GM19193 (cell line): ENCODE results near the gene CYP19A1.

ENCODE experiments used
- POLR2A ChIP-seq: IDR thresholded peaks from 4 replicates; pipeline ENCODE4 v1.6.1; 2011; ENCODE audit not compliant: insufficient read depth, insufficient read length; ENCODE audit errors: extremely low read depth

The CYP19A1 gene

DNA sequence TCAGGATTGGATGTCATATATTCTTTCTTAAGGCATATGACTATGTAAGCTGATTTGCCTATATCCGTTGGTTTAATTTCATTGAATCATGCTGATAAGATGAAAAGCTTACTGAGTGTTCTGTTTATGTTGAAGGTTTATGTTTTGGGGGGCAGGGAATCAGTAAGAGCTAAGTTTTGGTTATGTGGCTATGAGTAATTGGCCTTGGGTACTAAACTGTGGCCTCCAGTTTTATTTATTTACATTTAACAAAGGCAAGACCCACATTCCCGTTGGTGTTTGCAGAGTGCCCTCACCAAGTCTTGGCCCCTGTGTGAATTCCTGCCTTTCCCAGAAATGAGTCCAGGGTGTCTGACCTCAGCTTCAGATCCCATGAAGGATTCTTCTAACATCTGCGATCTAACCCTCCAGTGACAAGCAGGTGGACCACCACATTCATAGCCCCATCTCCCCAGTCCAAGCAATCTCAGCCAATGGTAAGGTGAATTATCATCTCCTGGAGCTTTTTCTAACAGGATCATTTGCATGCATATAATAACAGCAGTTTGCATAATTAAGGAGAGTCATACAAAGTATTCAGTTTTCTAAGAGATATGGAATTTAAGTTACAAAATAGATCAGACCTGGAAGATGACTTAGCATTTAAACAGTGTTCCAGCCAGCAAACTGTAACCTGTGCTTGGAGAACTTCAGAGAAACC, 30.5 kb upstream of the CYP19A1 start:
- no peak for TF ChIP-seq POLR2A

DNA sequence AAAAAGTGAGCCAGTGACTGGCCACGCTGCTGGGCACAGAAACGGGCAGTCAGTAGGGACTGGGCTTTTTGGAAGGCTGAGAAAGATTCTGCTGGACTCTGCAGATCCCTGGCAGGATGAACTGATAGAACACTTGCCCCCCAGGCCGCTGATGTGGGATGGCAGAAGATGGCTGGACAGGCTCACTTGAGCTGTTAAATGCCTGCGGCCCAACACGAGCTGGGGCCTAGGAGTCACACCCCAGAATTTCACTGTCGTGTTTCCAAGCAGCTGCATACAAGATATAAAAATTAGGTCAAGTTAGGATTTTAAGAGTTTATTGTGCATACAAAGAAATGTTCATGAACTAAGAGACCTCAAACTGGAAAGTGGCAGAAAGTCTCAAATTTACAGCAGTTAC, 29.9 kb upstream of the CYP19A1 start:
- TF ChIP-seq POLR2A, result no peak

DNA sequence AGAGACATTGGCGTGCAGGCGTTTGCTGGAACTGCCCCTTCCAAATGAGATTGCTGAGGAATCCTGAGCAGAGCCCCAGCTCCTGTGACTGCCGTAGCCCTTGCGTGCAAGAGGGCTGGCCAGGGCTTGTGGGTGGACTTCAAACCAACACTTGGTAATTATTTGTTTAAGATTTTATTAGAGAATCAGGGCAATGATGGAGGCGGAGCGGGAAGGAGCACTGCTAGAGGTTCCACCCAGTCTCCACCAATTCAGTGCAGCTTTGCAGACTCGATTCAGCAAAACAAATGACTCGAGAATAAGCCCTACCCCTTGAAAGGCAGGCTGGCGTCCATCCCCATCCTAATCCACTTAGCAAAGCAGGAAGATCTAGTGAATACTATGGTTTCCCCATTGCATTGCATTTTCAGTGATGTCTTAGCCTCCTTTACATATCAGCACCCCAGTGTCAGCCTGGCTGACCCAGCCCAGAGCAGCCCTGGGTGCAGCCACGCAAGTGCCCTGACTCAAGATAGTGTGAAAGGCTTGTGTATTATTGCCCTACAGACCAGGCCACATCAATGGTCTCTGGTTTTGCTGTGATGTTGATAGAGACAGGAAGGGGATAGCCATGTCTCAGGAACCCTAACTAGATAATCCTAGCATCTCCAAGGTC, 29.1 kb upstream of the CYP19A1 start:
- no peak for TF ChIP-seq POLR2A

DNA sequence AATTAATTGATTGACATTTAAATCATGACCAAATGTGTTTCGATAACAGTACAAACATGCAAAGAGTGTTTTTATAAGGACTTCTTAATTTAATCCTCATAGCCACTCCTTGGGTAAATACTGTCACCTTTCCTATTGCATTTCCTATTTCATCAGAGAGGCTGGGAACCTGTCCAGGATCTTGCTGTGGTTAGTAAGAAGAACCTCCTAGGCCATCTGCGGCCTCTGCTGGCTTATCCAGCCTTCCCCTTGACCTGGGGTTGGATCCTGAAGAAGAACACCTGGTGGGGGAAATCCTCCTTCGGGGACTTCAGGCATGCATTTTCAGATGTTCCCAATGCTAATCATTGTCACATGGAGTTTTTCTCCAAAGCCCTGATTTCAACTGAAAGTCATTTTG, 28.5 kb upstream of the CYP19A1 start:
- no peak for TF ChIP-seq POLR2A

DNA sequence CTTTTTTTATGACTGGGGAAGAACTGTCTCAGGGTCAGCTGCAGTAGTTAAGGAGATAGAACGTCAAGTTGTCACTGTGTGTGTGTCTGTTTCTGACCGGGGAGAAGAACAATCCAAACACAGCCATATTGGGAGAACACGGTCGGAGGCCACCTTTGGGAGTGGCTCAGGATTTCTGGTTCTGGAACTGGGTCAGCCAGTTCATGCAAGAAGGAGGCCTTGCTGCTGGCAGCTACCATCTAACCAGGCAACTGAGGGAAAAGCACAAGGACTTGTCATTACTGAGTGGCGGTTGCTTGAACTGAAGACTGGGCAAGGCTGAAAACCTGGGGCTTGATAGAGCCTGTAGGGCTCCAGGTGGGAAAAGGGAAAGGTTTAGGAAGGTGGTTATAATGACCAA, 27.7 kb upstream of the CYP19A1 start:
- TF ChIP-seq POLR2A, result no peak

- TF ChIP-seq POLR2A, result no peak
Observed at GRCh38 chr15:51365417-51365816, 27.0 kb upstream of the CYP19A1 start.

GRCh38 chr15:51363383-51363782, 25.0 kb upstream of the CYP19A1 start:
- no peak for TF ChIP-seq POLR2A

DNA sequence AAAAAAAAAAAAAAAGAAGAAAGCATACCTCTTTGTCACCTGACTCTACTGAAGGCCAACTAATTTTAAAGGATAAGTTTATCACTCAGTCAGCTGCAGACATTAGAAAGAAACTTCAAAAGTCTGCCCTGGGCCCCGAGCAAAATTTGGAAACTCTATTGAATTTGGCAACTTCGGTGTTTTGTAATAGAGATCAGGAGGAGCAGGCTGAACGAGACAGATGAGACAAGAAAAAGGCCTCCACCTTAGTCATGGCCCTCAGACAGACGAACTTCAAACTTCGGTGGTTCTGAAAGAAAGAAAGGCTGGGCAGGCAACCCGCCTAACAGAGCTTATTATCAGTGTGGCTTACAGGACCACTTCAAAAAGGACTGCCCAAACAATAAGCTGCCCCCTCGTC, 21.6 kb upstream of the CYP19A1 start:
- TF ChIP-seq POLR2A, result no peak

- TF ChIP-seq POLR2A, result no peak
Observed at GRCh38 chr15:51356983-51357382, 18.6 kb upstream of the CYP19A1 start.

DNA sequence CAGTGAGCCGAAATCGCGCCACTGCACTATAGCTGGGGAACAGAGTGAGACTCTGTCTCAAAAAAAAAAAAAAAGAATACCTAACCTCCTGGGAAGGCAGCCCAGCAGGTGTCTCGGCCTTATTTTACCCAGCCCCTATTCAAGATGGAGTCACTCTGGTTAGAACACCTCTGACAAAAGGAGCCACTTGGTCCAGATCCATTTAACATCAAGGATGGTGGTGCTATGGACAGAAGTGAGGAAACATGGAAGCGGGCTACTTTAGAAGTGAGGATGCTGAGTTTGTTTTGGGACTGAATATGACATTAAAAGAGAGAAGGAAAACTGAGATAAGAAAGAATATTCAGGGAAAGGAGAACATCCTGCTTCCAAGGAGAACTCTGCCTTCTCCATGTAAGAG, 17.8 kb upstream of the CYP19A1 start:
- no peak for TF ChIP-seq POLR2A

DNA sequence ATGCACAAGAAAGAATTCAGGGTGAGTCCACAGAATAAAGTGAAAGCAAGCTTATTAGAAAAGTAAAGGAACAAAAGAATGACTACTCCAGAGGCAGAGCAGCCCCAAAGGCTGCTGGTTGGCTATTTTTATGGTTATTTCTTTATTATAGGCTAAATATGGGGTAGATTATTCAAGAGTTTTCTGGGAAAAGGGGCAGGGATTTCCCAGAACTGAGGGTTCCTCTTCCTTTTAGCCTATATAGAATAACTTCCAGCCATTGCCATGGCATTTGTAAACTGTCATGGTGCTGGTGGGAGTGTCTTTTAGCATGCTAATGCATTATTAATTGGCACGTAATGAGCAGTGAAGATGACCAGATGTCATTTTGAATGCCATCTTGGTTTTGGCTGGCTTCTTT, 16.7 kb upstream of the CYP19A1 start:
- TF ChIP-seq POLR2A, result no peak

GRCh38 chr15:51353976-51354375, 15.6 kb upstream of the CYP19A1 start:
- no peak for TF ChIP-seq POLR2A

- no peak for TF ChIP-seq POLR2A
Observed at GRCh38 chr15:51350723-51351122, 12.3 kb upstream of the CYP19A1 start.

DNA sequence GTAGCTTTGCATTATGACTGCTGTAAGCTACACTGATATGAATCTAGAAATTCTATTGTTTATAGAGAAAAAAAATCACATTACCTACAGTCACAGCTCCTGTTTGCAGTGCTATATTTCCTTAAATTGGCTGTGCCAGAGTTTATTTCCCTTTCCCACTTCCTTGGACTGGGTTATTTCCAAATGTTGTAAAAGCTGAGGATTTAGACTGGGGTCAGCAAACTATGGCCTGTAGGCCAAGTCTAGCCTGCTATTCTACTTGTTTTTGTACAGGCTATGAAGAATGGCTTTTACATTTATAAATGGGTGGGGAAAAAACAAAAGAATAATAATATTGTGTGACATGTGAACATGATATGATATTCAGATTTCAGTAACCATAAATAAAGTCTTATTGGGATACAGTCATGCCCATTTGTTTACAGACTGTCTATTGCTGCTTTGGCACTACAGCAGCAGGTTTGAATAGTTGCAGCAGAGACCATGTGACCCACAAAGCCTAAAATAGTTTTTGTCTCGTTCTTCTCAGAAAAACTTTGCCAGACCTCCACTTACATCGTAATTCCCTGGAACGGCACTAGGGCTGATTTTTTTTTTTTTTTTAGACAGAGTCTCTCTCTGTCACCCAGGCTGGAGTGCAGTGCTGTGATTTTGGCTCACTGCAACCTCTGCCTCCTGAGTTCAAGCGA, 10.9 kb upstream of the CYP19A1 start:
- no peak for TF ChIP-seq POLR2A

GRCh38 chr15:51348688-51349087, 10.3 kb upstream of the CYP19A1 start:
- no peak for TF ChIP-seq POLR2A

DNA sequence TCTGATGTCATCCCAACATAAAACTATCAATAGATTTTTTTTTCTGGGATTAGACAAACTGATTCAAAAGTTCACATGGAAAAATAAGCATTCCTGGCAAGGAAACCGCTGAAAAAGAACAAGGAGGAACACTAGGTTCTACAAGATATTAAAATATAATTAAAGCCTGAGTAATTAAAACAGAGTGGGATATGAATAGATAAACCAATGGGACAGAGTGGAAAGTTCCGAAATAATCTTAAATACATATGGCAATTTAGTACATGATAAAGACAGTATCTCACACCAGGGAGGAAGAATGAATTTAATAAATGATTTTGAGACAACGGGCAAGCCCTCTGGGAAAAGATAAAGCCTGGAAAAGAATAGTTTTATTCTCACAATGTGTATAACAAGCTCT, 7.7 kb upstream of the CYP19A1 start:
- no peak for TF ChIP-seq POLR2A

GRCh38 chr15:51343466-51343865, 5.1 kb upstream of the CYP19A1 start:
- TF ChIP-seq POLR2A, result no peak
